HCT116 (cell line): ENCODE data around the gene DUSP28.
A peak's percentile ranks its signal among the peaks of the same experiment; 100 is the strongest.

Experiments
- CBX3 ChIP-seq: IDR thresholded peaks from 2 replicates; pipeline ENCODE4 v1.6.1; 2012; ENCODE audit warnings: low read depth
- EGR1 ChIP-seq: IDR thresholded peaks from 2 replicates; pipeline ENCODE4 v1.6.1; 2012; ENCODE audit warnings: low read depth
- ELF1 ChIP-seq: IDR thresholded peaks from 2 replicates; pipeline ENCODE4 v1.6.1; 2012; ENCODE audit warnings: low read depth, borderline replicate concordance
- EZH2phosphoT487 ChIP-seq: fragments of 200-600 bp; IDR thresholded peaks from 2 replicates; pipeline ENCODE4 v1.6.1; 2018; ENCODE audit warnings: antibody characterized with exemption, borderline replicate concordance
- JUND ChIP-seq: IDR thresholded peaks from 2 replicates; pipeline ENCODE4 v1.6.1; 2012
- POLR2A ChIP-seq: IDR thresholded peaks from 2 replicates; pipeline ENCODE4 v1.7.0; 2011; ENCODE audit warnings: borderline replicate concordance; ENCODE audit not compliant: insufficient read depth, insufficient read length; ENCODE audit errors: extremely low read depth
- SP1 ChIP-seq: IDR thresholded peaks from 2 replicates; pipeline ENCODE4 v1.6.1; 2012; ENCODE audit warnings: low read depth
- SRF ChIP-seq: IDR thresholded peaks from 2 replicates; pipeline ENCODE4 v1.6.1; 2012; ENCODE audit warnings: low read depth
- ZNF274 ChIP-seq: fragments of 200-500 bp; sonication (Bioruptor generic); IDR thresholded peaks from 2 replicates; pipeline ENCODE4 v1.6.1; 2014; ENCODE audit warnings: mild to moderate bottlenecking, low read depth, low read length, inconsistent platforms
- TF ChIP-seq, protein P1 (sequence below), 3 experiments: fragments of 200-600 bp in 1 of 3; sonication (generic) in 1 of 3; IDR thresholded peaks in 2 of 3; conservative IDR thresholded peaks in 1 of 3; 2 replicates each; pipeline ENCODE4 v1.5.1; 2012 to 2017; ENCODE audit warnings: low read depth in 2 of 3, low read length in 2 of 3, antibody characterized with exemption in 1 of 3, borderline replicate concordance in 1 of 3, control low read depth in 1 of 3, mild to moderate bottlenecking in 1 of 3, mixed read lengths in 1 of 3, mixed run types in 1 of 3, moderate library complexity in 1 of 3; ENCODE audit not compliant: insufficient read depth in 1 of 3
- TF ChIP-seq, protein P2 (sequence below): IDR thresholded peaks from 2 replicates; pipeline ENCODE4 v1.6.1; 2012; ENCODE audit warnings: low read depth

DNA sequence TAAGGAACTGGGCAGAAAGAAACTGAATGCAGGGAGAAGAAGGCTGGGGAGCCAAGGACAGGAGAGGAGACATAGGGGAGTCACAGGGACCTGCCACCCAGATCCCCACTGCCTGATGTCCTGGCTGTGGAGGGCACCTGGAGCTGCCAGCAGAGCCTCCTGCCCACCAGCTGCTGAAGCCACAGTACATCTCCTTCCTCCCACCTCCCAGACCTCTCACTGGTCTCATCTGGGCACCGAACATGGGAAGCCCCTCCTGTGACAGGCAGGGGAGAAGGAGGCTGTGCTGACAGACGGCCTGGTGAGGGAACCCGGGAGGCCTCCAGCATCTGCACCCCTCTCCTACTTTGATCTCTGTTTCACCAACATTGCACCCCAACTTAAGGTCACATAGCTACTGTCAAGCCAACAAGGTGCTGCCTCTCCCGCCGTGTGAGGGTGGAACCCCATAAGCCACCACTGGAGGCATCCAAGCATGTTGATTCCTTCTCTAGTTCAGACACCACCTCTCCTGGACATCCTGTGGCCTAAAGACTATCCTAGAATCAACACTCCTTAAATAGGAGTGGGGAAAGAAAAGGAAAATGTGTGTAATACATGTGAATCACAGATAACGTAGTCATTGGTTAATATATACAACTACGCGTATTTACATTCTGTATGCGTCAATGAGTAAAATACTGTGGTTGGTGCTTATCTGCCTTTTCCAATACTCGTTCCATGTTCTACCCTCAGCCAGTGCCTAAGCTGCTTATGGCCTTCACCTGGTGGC is 4.6 kb downstream of the DUSP28 start:
- TF ChIP-seq, protein P1, sequence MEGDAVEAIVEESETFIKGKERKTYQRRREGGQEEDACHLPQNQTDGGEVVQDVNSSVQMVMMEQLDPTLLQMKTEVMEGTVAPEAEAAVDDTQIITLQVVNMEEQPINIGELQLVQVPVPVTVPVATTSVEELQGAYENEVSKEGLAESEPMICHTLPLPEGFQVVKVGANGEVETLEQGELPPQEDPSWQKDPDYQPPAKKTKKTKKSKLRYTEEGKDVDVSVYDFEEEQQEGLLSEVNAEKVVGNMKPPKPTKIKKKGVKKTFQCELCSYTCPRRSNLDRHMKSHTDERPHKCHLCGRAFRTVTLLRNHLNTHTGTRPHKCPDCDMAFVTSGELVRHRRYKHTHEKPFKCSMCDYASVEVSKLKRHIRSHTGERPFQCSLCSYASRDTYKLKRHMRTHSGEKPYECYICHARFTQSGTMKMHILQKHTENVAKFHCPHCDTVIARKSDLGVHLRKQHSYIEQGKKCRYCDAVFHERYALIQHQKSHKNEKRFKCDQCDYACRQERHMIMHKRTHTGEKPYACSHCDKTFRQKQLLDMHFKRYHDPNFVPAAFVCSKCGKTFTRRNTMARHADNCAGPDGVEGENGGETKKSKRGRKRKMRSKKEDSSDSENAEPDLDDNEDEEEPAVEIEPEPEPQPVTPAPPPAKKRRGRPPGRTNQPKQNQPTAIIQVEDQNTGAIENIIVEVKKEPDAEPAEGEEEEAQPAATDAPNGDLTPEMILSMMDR (IDR thresholded peaks at IDR 0.05 in 2 of 3, conservative IDR thresholded peaks at IDR 0.05 in 1 of 3; ENCODE audit: borderline replicate concordance in 1 of 3, insufficient read depth in 1 of 3, low read depth in 2 of 3, low read length in 2 of 3) = peak in 2 of 3 experiments; percentile 25 to 39; a peak in 3 of 6 replicates
- TF ChIP-seq SRF (no peak), POLR2A (no peak), EGR1 (no peak), ZNF274 (no peak), ELF1 (no peak), SP1 (no peak), CBX3 (no peak), EZH2phosphoT487 (no peak), JUND (no peak)
- TF ChIP-seq, protein P2, sequence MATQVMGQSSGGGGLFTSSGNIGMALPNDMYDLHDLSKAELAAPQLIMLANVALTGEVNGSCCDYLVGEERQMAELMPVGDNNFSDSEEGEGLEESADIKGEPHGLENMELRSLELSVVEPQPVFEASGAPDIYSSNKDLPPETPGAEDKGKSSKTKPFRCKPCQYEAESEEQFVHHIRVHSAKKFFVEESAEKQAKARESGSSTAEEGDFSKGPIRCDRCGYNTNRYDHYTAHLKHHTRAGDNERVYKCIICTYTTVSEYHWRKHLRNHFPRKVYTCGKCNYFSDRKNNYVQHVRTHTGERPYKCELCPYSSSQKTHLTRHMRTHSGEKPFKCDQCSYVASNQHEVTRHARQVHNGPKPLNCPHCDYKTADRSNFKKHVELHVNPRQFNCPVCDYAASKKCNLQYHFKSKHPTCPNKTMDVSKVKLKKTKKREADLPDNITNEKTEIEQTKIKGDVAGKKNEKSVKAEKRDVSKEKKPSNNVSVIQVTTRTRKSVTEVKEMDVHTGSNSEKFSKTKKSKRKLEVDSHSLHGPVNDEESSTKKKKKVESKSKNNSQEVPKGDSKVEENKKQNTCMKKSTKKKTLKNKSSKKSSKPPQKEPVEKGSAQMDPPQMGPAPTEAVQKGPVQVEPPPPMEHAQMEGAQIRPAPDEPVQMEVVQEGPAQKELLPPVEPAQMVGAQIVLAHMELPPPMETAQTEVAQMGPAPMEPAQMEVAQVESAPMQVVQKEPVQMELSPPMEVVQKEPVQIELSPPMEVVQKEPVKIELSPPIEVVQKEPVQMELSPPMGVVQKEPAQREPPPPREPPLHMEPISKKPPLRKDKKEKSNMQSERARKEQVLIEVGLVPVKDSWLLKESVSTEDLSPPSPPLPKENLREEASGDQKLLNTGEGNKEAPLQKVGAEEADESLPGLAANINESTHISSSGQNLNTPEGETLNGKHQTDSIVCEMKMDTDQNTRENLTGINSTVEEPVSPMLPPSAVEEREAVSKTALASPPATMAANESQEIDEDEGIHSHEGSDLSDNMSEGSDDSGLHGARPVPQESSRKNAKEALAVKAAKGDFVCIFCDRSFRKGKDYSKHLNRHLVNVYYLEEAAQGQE = no peak
